22Rv1 (cell line): ENCODE results near the gene ALOX5.

Experiments
- ZFX ChIP-seq: fragments of 450-650 bp; IDR thresholded peaks from 2 replicates; pipeline ENCODE4 v1.6.1; 2017; ENCODE audit warnings: antibody characterized with exemption, borderline replicate concordance
- TF ChIP-seq, protein P1 (sequence below): fragments of 450-650 bp; IDR thresholded peaks from 2 replicates; pipeline ENCODE4 v1.5.1; 2017; ENCODE audit warnings: mild to moderate bottlenecking

DNA sequence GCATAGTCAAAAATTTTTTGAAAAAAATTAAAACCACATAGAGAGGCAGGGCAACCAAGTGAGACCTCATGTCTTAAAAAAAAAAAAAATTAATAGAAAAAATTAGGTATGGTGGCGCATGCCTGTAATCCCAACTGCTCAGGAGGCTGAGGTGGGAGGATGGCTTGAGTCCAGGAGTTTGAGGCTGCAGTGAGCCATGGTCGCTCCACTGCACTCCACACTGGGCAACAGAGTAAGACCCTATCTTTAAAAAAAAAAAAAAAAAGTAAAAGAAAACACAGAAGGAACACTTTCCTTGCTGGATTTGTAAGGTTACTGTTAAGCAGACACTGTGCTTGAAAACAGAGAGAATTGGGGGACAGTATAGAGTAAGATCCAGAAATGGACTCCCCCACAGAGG is 58.1 kb downstream of the ALOX5 start:
- TF ChIP-seq, protein P1, sequence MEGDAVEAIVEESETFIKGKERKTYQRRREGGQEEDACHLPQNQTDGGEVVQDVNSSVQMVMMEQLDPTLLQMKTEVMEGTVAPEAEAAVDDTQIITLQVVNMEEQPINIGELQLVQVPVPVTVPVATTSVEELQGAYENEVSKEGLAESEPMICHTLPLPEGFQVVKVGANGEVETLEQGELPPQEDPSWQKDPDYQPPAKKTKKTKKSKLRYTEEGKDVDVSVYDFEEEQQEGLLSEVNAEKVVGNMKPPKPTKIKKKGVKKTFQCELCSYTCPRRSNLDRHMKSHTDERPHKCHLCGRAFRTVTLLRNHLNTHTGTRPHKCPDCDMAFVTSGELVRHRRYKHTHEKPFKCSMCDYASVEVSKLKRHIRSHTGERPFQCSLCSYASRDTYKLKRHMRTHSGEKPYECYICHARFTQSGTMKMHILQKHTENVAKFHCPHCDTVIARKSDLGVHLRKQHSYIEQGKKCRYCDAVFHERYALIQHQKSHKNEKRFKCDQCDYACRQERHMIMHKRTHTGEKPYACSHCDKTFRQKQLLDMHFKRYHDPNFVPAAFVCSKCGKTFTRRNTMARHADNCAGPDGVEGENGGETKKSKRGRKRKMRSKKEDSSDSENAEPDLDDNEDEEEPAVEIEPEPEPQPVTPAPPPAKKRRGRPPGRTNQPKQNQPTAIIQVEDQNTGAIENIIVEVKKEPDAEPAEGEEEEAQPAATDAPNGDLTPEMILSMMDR, result no peak
- no peak for TF ChIP-seq ZFX
